ENCODE data around the gene XRCC3. TPM values are rescaled to one million over a fixed set of nuclear protein-coding genes. Genes with fewer than 3 reads are reported as not detected.
A peak's percentile ranks its signal among the peaks of the same experiment; 100 is the strongest.

Gene XRCC3
- polyA plus RNA-seq (ENCODE audit: insufficient read length in 3 of 3) = 10 to 100 TPM; 11.3 to 13.5 (median 12.2) TPM

- peak; percentile 97 to 98 (median 98) for DNase-seq (ENCODE audit: low read depth in 3 of 3, low spot score in 2 of 3)
Measured at GRCh38 chr14:103715052-103716000, at the start of gene XRCC3, which contains the start of gene ZFYVE21. TSS of gene XRCC3 (minus strand) at chr14:103715451. CDS start at chr14:103711087, 4,364 bp downstream. TSS of gene ZFYVE21 (plus strand) at chr14:103715810. CDS start at chr14:103715842, 32 bp downstream.

DNA sequence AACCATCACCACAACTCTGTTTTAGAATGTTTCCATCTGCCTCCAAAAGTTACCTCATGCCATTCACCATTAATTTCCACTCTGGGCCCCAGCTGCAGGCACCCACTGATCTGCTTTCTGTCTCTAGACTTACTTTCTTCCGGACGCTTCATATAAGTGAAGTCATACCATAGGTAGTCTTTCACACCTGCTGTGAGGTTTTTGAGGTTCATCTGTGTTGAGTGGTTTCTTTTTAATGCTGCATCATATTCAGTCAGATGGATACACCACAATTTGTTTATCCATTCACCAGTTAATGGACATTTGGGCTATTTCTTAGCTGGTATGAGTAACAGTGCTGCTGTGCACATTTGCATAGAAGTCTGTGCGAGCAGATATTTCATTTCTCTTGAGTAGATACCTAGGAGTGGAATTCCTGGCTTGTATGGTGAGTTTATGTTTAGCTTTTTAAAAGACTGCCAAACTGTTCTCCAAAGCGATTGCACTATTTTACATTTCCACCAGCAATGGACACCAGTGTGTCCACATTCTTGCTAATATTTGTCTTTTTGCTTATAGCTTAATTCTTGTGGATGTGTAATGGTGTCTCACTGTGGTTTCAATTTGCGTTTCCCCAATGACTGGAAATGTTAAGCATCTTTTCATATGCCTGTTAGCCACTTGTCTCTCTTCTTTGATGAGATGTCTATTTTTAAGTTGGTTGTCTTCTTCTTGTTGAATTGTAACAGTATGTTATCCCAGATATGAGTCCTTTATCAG lies 48.7 kb upstream of the XRCC3 start:
- DNase-seq (ENCODE audit: low read depth in 3 of 3, low spot score in 2 of 3) = no peak

- DNase-seq (ENCODE audit: low read depth in 3 of 3, low spot score in 2 of 3) = no peak
Measured at GRCh38 chr14:103762541-103762940, 47.3 kb upstream of the XRCC3 start.

DNA sequence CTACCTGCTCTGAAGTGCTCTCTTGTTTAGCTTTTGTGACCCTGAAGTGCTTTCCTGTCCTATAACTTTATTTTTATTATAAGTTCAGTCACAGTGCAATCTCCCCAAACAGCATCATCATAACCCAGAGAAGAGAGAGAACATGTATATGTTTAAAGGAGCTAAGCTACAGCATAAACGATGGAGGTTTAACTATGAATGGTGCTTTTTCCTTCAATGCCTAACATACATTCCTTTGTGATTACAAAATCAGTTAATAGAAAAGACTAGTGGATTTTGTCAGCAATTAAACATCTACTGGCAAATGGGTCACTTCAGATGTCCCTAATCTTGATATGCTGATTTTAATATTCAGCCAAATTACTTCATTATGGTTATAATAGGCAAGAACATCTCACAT lies 46.8 kb upstream of the XRCC3 start:
- no peak for DNase-seq (ENCODE audit: low read depth in 3 of 3, low spot score in 2 of 3)

GRCh38 chr14:103758059-103758776 lies 43.0 kb upstream of the XRCC3 start:
- no peak for DNase-seq (ENCODE audit: low read depth in 3 of 3, low spot score in 2 of 3)

DNA sequence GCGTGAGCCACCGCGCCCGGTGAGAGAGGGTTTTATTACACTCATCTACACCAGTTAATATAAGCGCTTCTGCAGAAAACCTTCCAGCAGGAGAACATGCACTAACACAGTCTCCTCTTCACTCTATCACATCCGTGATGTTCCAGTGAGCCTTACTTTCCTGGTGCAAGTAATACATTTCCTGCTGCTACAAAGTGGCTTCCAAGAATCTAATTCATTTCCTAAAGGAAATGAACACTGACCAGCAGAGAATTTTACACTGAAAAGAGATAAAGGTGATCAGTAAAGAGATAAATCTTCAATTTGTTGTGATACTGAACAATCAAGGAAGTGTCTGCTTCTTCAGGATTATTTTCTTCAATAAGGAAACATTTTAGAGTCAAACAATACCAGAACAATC lies 39.8 kb upstream of the XRCC3 start:
- no peak for DNase-seq (ENCODE audit: low read depth in 3 of 3, low spot score in 2 of 3)

DNA sequence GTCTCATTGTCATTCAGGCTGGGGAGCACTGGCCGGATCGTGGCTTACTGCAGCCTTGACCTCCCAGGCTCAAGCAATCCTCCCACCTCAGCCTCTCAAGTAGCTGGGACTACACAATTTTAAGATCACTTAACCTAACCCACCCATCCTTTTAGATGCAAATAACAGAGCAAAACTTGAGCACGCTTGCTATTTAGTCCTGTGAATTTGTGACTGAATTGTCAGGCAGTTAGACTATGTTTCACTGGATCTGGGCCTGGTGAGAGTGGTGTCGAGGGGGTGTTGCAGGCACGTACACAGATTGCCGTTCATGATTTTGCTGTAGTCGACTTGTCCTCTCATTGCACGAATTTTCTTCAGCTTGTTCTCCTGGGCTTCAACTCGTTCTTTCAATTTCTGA lies 38.5 kb upstream of the XRCC3 start:
- DNase-seq (ENCODE audit: low read depth in 3 of 3, low spot score in 2 of 3) = no peak

- DNase-seq (ENCODE audit: low read depth in 3 of 3, low spot score in 2 of 3) = no peak
Measured at GRCh38 chr14:103749860-103750259, 34.6 kb upstream of the XRCC3 start.

DNA sequence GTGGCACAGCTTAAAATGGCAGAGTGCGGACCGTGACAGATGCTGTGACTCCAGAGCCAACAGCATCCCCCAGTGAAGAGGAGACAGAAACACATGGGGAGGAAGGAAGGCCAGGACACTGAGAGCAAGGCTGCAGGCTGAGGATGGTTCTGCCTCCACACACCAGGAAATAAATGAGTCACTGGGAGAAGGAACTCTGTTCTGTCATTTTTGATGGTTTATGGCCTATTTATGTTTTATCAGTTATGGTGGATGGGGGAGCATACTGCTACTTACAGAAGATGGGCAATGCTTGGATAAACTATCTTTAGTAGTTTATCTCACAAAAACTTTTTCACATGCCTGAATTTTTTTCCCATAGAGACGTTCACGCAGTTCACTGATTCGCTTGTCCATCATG lies 34.2 kb upstream of the XRCC3 start:
- DNase-seq (ENCODE audit: low read depth in 3 of 3, low spot score in 2 of 3) = no peak

GRCh38 chr14:103748534-103748857 lies 33.2 kb upstream of the XRCC3 start:
- no peak for DNase-seq (ENCODE audit: low read depth in 3 of 3, low spot score in 2 of 3)

- DNase-seq (ENCODE audit: low read depth in 3 of 3, low spot score in 2 of 3) = no peak
Measured at GRCh38 chr14:103746701-103747100, 31.4 kb upstream of the XRCC3 start.

GRCh38 chr14:103745424-103745823 lies 30.2 kb upstream of the XRCC3 start:
- DNase-seq (ENCODE audit: low read depth in 3 of 3, low spot score in 2 of 3) = no peak

DNA sequence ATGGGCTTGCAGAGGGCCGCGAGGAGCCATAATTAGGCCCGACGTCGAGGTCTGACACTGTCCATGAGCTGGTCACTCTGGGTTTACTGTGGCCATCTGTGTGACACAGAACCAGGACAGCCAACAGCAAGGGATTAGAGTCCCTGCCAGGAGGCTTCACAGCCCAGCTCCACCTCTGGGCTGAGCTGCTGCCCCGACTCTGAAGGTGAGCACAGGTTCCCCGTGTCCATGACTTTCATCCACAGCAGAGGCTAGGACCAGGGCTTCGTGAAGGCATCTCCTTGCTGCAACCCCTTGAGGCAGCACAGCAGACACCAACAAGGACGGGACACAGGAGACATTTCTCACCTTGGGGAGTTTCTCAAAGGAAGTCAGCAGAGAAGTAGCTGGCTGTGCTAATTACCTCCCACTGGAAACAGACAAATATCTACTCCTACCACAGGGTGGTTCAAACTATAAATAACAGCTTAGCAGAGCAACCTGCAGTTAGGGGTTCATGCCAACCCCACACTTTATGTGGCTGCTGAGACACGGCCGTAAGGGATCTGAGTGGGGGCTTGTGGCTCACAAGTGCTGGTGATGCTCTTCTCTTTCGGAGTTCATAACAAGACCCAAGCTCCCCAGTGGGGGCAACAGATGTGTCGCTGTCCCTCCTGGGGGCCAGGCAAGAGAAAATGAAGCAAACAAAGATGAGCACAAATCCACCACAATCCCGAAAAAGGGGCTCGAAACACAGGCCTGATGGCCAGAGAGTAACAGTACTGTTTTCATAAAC lies 29.6 kb upstream of the XRCC3 start:
- DNase-seq (ENCODE audit: low read depth in 3 of 3, low spot score in 2 of 3) = no peak

DNA sequence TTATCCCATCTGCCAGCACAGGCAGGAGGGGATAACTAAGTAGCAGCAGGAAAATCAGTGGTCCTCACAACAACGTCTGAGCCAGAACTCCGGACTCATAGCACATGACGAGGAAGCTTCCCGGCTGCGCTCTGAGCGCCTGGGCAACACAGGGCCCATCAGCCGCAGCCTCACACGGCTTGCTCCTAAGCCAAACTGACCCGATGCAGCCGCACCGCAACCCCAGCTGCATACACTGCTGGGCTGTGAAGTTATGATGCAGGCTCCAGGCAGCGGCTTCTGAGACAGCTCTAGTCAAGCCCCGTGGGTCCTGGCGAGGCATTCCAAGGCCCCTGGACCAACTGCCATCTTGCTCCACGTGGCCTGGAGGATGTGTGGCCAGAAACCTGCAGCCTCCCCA lies 28.4 kb upstream of the XRCC3 start:
- DNase-seq (ENCODE audit: low read depth in 3 of 3, low spot score in 2 of 3) = no peak

GRCh38 chr14:103742499-103743255 lies 27.4 kb upstream of the XRCC3 start:
- DNase-seq (ENCODE audit: low read depth in 3 of 3, low spot score in 2 of 3) = no peak

GRCh38 chr14:103741876-103742275 lies 26.6 kb upstream of the XRCC3 start:
- DNase-seq (ENCODE audit: low read depth in 3 of 3, low spot score in 2 of 3) = no peak

DNA sequence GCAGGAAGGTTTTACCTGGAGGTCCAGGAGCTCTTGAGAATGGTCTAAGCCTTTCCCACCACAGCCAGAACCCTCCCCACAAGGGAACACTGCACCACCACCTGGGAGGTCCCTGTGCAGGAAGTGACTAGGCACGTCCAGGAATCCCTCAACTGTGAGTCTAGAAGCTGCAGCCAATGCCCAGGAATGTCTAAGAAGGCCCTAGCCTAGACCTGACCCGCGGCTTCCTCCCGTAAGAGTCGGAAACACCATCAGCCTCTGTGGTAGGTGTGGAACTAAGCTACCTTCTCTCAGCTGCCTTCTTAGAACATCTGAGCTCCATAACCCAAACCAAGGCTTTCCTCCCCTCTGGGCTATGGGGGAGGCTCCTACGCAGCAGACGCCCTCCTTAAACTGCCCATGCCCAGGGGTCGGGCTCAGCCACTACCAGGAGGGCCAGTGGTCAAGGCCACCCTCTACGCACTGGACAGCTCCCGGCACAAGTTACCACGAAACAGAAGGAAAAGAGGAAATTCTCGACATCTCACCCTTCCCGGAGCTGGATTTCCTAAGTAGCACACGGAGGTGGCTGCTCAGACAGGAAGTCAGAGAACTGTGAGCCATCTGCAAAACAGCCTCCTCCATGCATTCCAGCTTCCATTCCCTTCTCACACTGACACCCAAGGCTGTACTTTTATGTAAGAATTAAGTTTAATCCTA lies 25.9 kb upstream of the XRCC3 start:
- no peak for DNase-seq (ENCODE audit: low read depth in 3 of 3, low spot score in 2 of 3)

DNA sequence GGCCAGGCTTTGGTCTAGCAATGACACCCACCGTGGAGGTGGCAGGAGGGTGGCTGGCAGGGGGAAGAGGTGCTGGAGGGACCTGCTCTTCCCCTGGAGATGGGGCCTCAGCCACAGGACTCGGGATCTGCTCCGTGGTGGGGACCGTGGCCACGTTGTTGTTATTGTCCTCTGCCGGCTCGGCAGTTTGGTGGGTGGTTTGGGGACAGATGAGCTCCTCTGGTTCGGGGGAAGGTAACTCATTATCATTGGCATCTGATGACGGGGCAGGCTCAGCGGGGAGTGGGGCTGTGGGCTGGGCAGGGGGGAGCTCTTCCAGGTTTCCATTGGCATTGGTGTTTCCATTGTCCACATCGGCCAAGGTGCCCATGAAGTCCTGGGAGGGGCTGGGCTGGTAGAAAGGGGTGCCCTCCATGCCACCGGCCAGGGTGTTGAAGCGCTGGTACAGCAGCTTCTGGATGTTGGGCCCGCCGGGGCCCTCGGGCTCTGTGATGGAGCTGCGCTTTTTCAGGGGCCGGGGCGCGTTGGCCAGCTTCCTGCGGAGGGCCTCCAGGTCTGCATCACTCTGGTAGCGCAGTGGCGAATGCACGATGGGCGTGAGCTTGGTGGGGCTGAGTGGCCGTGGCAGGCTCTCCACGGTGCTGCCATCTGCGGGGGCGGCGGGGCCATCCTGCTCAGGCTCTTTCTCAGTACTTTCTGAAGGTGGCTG lies 24.7 kb upstream of the XRCC3 start:
- no peak for DNase-seq (ENCODE audit: low read depth in 3 of 3, low spot score in 2 of 3)

Measured in right renal cortex interstitium (tissue), 3 donors.